H1 (cell line): ENCODE measurements around the gene LLGL1. TPM values are rescaled to one million over a fixed set of nuclear protein-coding genes. Genes with fewer than 3 reads are reported as not detected.

Experiments
- BACH1 ChIP-seq: IDR thresholded peaks from 2 replicates; pipeline ENCODE4 v1.6.1; 2012; ENCODE audit warnings: low read length, improper control_type of control experiment
- GTF2F1 ChIP-seq: IDR thresholded peaks from 2 replicates; pipeline ENCODE4 v1.6.1; 2012; ENCODE audit warnings: low read depth, low read length, improper control_type of control experiment, borderline replicate concordance
- KDM1A ChIP-seq: fragments of 200-600, 300-600 bp; sonication (generic); IDR thresholded peaks from 2 replicates; pipeline ENCODE4 v1.7.1; 2016; ENCODE audit warnings: mild to moderate bottlenecking, low read length, borderline replicate concordance
- RAD21 ChIP-seq, 2 experiments: IDR thresholded peaks in 1 of 2; conservative IDR thresholded peaks in 1 of 2; 2 replicates each; pipeline ENCODE4 v1.6.1; 2011; ENCODE audit warnings: low read depth in 2 of 2, low read length in 2 of 2, improper control_type of control experiment in 1 of 2, inconsistent platforms in 1 of 2, mild to moderate bottlenecking in 1 of 2, moderate library complexity in 1 of 2
- RBBP5 ChIP-seq: IDR thresholded peaks from 2 replicates; pipeline ENCODE4 v1.7.1; 2012; ENCODE audit warnings: low read depth, mild to moderate bottlenecking, inconsistent platforms, low read length, moderate library complexity, borderline replicate concordance
- RFX5 ChIP-seq: IDR thresholded peaks from 2 replicates; pipeline ENCODE4 v1.6.1; 2011; ENCODE audit warnings: low read depth, low read length, improper control_type of control experiment, borderline replicate concordance
- polyA plus RNA-seq, 7 experiments: library from polyadenylated mRNA; depleted of rRNA in 3 of 7; stranded (reverse) in 5 of 7; unstranded in 2 of 7; fragments of >200 nt in 5 of 7; fragments of 200-250 nt in 2 of 7; gene quantifications; 1 replicate in 5 of 7; 2 replicates in 1 of 7; 4 replicates in 1 of 7; pipeline versions ENCODE4 v1.2.1 to v1.2.3, GENCODE V29; 2011 to 2013; ENCODE audit warnings: missing spikeins in 2 of 7, mixed read lengths in 2 of 7
- total RNA-seq: library from RNA; stranded (reverse); fragmentation: NEBNext Ultra II Directional; extraction: Animal tissue kit (Norgen Biotek cat#: 25700); gene quantifications from 2 replicates; pipeline ENCODE4 v1.2.1, GENCODE V29; 2021
- TF ChIP-seq, protein P1 (sequence below): IDR thresholded peaks from 2 replicates; pipeline ENCODE4 v1.6.1; 2012; ENCODE audit warnings: inconsistent platforms

Gene LLGL1
- total and polyA plus RNA-seq, 2 of the 8 experiments (the other 6 are each of a cell fraction or from before 2014, with no cell fraction given), result 71.3 to 107 TPM

DNA sequence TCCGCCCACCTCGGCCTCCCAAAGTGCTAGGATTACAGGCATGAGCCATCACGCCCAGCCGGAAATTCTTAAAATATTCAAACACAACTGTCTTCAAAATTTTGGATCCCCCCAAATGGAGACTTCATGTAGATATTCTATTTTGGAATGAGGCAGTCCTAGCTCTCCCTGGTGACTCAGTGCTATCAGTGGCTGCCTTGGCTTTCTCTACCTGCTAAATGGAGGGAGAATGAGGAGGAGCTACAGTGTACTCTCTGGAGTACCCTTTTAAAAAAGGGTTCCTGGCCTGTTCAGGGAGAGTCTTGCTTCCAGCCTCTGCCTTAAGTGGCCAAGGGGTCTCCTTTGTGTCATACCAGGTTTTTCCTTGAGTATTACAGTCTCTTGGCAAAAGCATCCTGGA lies 31.0 kb upstream of the LLGL1 start (continued):
- TF ChIP-seq KDM1A, result no peak
- no peak for TF ChIP-seq RAD21 (IDR thresholded peaks at IDR 0.05 in 1 of 2, conservative IDR thresholded peaks at IDR 0.05 in 1 of 2; ENCODE audit: low read depth in 2 of 2, low read length in 2 of 2)
- TF ChIP-seq BACH1, result no peak
- no peak for TF ChIP-seq RFX5
- no peak for TF ChIP-seq GTF2F1
- TF ChIP-seq, protein P1, sequence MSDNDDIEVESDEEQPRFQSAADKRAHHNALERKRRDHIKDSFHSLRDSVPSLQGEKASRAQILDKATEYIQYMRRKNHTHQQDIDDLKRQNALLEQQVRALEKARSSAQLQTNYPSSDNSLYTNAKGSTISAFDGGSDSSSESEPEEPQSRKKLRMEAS, result no peak
- TF ChIP-seq RBBP5, result no peak
